Karpas-422 (cell line): ENCODE data around the gene ACOT8. TPM values are rescaled to one million over a fixed set of nuclear protein-coding genes. Genes with fewer than 3 reads are reported as not detected.

ENCODE experiments used
- DNase-seq: peaks from one replicate; pipeline ENCODE4 v3.0.0-alpha.2; 2015
- H2AFZ ChIP-seq: fragments of 200-600 bp; sonication (generic); 2 replicates; pipeline ENCODE4 v1.6.1; 2014; ENCODE audit warnings: antibody characterized with exemption, low read length, mixed read lengths
- H3K27ac ChIP-seq: fragments of 200-600 bp; sonication (generic); 2 replicates; pipeline ENCODE4 v1.5.1; 2014; ENCODE audit warnings: mild to moderate bottlenecking, low read length, moderate library complexity
- H3K27me3 ChIP-seq: fragments of 200-600 bp; sonication (generic); 2 replicates; pipeline ENCODE4 v1.6.1; 2014; ENCODE audit warnings: low read length, mixed read lengths
- H3K36me3 ChIP-seq: fragments of 200-600 bp; sonication (generic); 2 replicates; pipeline ENCODE4 v1.6.1; 2014; ENCODE audit warnings: low read length, mixed read lengths; ENCODE audit not compliant: insufficient read depth
- H3K4me1 ChIP-seq: fragments of 200-600 bp; sonication (generic); 2 replicates; pipeline ENCODE4 v1.6.1; 2014; ENCODE audit warnings: mild to moderate bottlenecking, low read length, mixed read lengths
- H3K4me2 ChIP-seq: fragments of 200-600 bp; sonication (generic); 2 replicates; pipeline ENCODE4 v1.6.1; 2014; ENCODE audit warnings: low read length, low read depth, mild to moderate bottlenecking; ENCODE audit not compliant: poor library complexity, severe bottlenecking
- H3K4me3 ChIP-seq: fragments of 200-600 bp; sonication (generic); 2 replicates; pipeline ENCODE4 v1.5.1; 2014; ENCODE audit warnings: mild to moderate bottlenecking, antibody characterized with exemption, low read length, mixed read lengths
- H3K79me2 ChIP-seq: fragments of 200-600 bp; sonication (generic); 2 replicates; pipeline ENCODE4 v1.6.1; 2014; ENCODE audit warnings: mild to moderate bottlenecking, low read length, mixed read lengths
- H3K9ac ChIP-seq: fragments of 200-600 bp; sonication (generic); 2 replicates; pipeline ENCODE4 v1.6.0; 2014; ENCODE audit warnings: low read length
- H3K9me2 ChIP-seq: fragments of 200-600 bp; sonication (generic), shearing (Covaris generic); replicated peaks from 2 replicates; pipeline ENCODE4 v1.6.0; 2014; ENCODE audit warnings: mild to moderate bottlenecking, low read length, moderate library complexity; ENCODE audit not compliant: insufficient read depth
- H3K9me3 ChIP-seq: fragments of 300-700, 200-600 bp; sonication (generic); 2 replicates; pipeline ENCODE4 v1.6.1; 2014; ENCODE audit warnings: low read length, mixed read lengths
- H4K20me1 ChIP-seq: fragments of 200-600 bp; sonication (generic); 2 replicates; pipeline ENCODE4 v1.6.1; 2014; ENCODE audit warnings: mild to moderate bottlenecking, antibody characterized with exemption, low read length, low read depth; ENCODE audit not compliant: insufficient read depth
- total RNA-seq: library from RNA; depleted of rRNA; stranded (reverse); fragments of >200 nt; shearing (Covaris generic); gene quantifications from 2 replicates; pipeline ENCODE4 v1.2.3, GENCODE V29; 2014; ENCODE audit warnings: low replicate concordance

The ACOT8 gene
- total RNA-seq, 1 experiment from 2014 or later, result 93.7 TPM

DNA sequence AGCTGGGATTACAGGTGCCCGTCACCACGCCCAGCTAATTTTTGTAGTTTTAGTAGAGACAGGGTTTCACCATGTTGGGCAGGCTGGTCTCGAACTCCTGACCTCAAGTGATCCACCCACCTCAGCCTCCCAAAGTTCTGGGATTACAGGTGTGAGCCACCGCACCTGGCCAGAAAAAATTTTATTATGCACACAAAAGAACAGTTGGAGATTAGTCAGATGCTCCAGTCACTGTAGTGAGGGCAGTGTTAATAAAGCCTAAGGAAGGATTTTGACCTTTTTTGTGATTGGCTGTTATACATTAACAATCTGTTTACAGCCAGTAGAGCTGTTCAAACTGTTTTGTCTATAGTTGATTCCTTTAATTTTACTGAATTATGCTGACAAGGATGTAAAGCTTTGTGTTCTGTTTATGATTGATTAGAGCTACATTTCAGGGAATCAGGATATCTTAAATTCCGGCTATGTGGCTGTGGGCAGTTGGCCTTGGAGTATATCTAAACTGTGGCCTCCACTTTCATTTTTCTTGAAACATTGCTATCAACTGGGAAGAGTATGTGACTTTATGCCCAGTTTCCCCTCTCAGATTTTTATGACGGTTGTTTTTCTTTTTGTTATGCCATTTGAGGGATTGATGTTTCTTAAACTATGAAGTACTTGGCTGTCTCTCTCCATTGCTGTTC is 10.1 kb upstream of the ACOT8 start:
- Histone ChIP-seq H3K27ac (no peak overlapping the region), H3K27me3 (no peaks in the 10 kb centered on the region), H3K4me3 (no peak overlapping the region), H4K20me1 (no peaks in the 10 kb centered on the region), H2AFZ (no peak overlapping the region), H3K9ac (no peak overlapping the region), H3K79me2 (peaks cover 10% of the 10 kb centered on the region; the same call in 1 of the 2 replicates), H3K9me3 (no peaks in the 10 kb centered on the region), H3K36me3 (no peaks in the 10 kb centered on the region), H3K9me2 (no peaks in the 10 kb centered on the region), H3K4me2 (no peak overlapping the region), H3K4me1 (no peaks in the 10 kb centered on the region)
- DNase-seq, result no peak

DNA sequence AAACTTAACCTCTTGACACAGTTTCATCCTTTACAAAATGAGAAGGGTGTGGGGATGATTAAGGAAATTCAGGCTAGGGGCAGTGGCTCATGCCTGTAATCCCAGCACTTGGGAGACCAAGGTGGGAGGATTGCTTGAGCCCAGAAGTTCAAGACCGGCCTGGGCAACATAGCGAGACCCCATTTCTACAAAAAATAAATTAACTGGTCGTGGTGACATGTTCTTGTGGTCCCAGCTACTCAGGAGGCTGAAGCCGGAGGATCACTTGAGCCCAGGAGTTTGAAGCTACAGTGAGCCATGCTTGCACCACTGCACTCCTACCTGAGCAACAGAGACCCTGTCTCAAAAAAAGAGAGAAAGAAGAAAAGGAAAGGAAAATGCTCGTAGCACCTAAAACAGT is 9.3 kb upstream of the ACOT8 start:
- Histone ChIP-seq H3K36me3 (no peaks in the 10 kb centered on the region), H4K20me1 (no peaks in the 10 kb centered on the region)

DNA sequence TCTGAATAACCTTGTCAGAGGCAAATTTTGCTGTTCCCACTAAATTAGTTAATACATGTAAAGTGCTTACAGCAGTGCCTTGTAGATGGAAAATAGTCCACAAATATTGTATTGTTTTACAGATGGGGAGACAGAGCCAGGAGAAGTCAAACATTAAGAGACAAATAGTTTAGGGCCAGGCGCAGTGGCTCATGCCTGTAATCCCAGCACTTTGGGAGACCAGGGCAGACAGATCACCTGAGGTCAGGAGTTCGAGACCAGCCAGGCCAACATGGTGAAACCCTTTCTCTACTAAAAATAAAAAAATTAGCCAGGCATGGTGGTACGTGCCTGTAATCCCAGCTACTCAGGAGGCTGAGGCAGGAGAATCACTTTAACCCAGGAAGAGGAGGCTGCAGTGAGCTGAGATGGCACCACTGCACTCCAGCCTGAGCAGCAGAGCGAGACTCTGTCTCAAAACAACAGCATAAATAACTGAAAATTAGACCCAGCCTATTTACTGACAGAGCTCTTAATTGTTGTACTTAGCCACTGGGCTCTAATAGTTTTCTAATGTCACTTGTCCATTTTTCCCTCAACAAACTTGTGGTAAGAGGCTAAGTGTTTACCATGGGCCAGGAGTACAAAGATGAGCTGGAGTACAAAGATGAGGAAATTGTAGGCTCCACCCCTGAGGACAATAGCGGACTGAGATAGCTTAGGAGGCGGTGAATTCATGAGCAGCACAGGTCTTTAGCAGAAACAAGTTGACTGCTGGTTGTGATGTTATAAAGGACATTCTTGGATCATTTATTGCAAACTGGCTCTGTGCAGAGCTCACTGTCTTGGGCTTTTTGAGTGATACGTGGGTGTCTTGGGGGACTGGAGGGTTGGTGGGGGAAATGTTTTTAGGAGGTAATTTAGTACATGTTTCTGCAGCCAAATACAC is 6.6 kb upstream of the ACOT8 start:
- Histone ChIP-seq H4K20me1 (no peaks in the 10 kb centered on the region), H3K4me2 (no peak overlapping the region), H3K27me3 (no peaks in the 10 kb centered on the region), H3K9me2 (no peaks in the 10 kb centered on the region), H2AFZ (no peak overlapping the region), H3K9me3 (no peaks in the 10 kb centered on the region), H3K9ac (no peak overlapping the region), H3K27ac (no peak overlapping the region), H3K36me3 (no peaks in the 10 kb centered on the region), H3K4me3 (no peak overlapping the region), H3K79me2 (peaks cover 21% of the 10 kb centered on the region), H3K4me1 (peaks cover 4% of the 10 kb centered on the region)
- no peak for DNase-seq

More for the DNA sequence above, 9.3 kb upstream of the ACOT8 start:
- DNase-seq, result no peak
- Histone ChIP-seq H3K4me1 (no peaks in the 10 kb centered on the region), H3K9ac (no peak overlapping the region), H3K4me3 (no peak overlapping the region), H2AFZ (no peak overlapping the region), H3K27ac (no peak overlapping the region), H3K4me2 (no peak overlapping the region), H3K27me3 (no peaks in the 10 kb centered on the region), H3K79me2 (peaks cover 10% of the 10 kb centered on the region; the same call in 1 of the 2 replicates), H3K9me3 (no peaks in the 10 kb centered on the region), H3K9me2 (no peaks in the 10 kb centered on the region)

DNA sequence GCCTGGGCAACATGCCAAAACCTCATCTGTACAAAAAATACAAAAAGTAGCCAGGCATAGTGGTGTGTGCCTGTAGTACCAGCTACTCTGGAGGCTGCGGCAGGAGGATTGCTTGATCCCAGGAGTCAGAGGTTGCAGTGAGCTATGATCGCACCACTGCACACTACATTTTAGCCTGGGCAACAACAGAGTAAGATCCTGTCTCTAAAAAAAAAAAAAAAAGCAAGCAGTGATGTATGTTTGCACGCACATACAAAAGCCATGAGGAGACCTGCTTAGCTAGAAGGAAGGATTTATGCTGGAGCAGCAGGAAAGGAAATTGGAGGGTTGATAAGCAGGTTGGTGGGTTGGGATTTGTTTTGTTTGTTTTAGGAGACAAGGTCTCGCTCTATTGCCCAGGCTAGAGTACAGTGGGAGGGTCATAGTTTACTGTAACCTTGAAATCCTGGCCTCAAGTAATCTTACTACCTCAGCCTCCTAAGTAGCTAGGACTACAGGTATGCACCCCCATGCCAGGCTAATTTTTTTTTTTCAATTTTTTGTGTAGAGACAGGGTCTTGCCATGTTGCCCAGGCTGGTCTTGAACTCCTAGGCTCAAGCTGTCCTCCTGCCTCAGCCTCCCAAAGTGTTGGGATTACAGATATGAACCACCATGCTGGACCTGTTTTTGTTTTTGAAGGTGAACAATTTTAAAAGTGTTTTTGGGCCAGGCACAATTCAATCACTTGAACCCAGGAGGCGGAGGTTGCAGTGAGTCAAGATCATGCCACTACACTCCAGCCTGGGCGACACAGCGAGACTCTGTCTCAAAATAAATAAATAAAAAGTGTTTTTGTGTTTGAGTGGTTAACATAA is 4.3 kb upstream of the ACOT8 start:
- peaks cover 14% of the 10 kb centered on the region for H3K4me1 ChIP-seq
- no peaks in the 10 kb centered on the region for H3K36me3 ChIP-seq
- H3K79me2 ChIP-seq, result peaks cover 34% of the 10 kb centered on the region
- H3K27me3 ChIP-seq, result no peaks in the 10 kb centered on the region
- no peak overlapping the region for H3K4me2 ChIP-seq
- H4K20me1 ChIP-seq, result no peaks in the 10 kb centered on the region
- no peaks in the 10 kb centered on the region for H3K9me3 ChIP-seq
- no peak overlapping the region for H3K27ac ChIP-seq
- no peaks in the 10 kb centered on the region for H3K9me2 ChIP-seq
- H2AFZ ChIP-seq, result no peak overlapping the region
- H3K9ac ChIP-seq, result no peak overlapping the region
- no peak overlapping the region for H3K4me3 ChIP-seq
- no peak for DNase-seq

DNA sequence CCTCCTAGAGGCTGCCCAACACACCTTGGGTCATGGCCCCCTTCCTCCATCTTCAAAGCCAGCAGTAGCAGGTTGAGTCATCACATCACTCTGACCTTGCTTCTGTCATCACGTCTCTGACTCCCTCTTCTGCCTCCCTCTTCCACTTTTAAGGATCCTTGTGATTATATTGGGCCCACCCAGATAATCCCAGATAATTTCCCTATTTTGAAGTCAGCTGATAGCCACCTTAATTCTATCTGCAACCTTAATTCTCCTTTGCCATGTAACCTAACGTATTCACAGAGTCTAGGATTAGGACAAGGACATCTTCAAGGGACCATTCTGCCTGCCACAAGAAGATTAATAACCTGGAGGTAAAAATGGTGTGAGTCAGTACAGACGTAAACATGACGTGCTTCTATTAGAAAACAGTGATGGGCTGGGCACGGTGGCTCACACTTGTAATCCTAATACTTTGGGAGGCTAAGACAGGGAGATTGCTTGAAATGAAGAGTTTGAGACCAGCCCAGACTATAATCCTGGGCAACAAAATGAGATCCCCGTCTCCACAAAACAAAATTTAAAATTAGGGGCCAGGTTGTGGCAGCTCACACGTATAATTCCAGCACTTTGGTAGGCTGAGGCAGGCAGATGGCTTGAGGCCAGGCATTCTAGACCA is 3.5 kb upstream of the ACOT8 start:
- no peak overlapping the region for H3K4me2 ChIP-seq

GRCh38 chr20:45859916-45860315 is 2.7 kb upstream of the ACOT8 start:
- no peak overlapping the region for H3K4me3 ChIP-seq
- no peaks in the 10 kb centered on the region for H3K9me2 ChIP-seq
- H3K27me3 ChIP-seq, result no peaks in the 10 kb centered on the region
- no peak overlapping the region for H3K27ac ChIP-seq
- H2AFZ ChIP-seq, result no peak overlapping the region
- 0 out of 2 replicates have a peak, but pooled peaks cover 1% of the 10 kb centered on the region for H3K36me3 ChIP-seq
- H3K4me2 ChIP-seq, result no peak overlapping the region
- peaks cover 22% of the 10 kb centered on the region for H3K4me1 ChIP-seq
- no peaks in the 10 kb centered on the region for H3K9me3 ChIP-seq
- no peak for DNase-seq
- H4K20me1 ChIP-seq, result no peaks in the 10 kb centered on the region
- H3K79me2 ChIP-seq, result peaks cover 48% of the 10 kb centered on the region
- no peak overlapping the region for H3K9ac ChIP-seq

More for the DNA sequence above, 3.5 kb upstream of the ACOT8 start:
- Histone ChIP-seq H3K36me3 (no peaks in the 10 kb centered on the region), H3K9me3 (no peaks in the 10 kb centered on the region), H3K79me2 (peaks cover 42% of the 10 kb centered on the region), H3K9ac (no peak overlapping the region), H3K4me3 (no peak overlapping the region), H4K20me1 (no peaks in the 10 kb centered on the region), H3K9me2 (no peaks in the 10 kb centered on the region), H3K27ac (no peak overlapping the region), H2AFZ (no peak overlapping the region), H3K4me1 (peaks cover 22% of the 10 kb centered on the region), H3K27me3 (no peaks in the 10 kb centered on the region)
- no peak for DNase-seq

- no peaks in the 10 kb centered on the region for H4K20me1 ChIP-seq
- H3K9me2 ChIP-seq, result no peaks in the 10 kb centered on the region
- peak overlapping the region; percentile 77 for H3K4me3 ChIP-seq
- H3K27me3 ChIP-seq, result no peaks in the 10 kb centered on the region
- H2AFZ ChIP-seq, result peak overlapping the region; percentile 96
- H3K27ac ChIP-seq, result peak overlapping the region; percentile 76
- H3K4me1 ChIP-seq, result peaks cover 22% of the 10 kb centered on the region
- no peaks in the 10 kb centered on the region for H3K9me3 ChIP-seq
- peak; percentile 83 for DNase-seq
- peak overlapping the region; percentile 99 for H3K4me2 ChIP-seq
- peaks cover 47% of the 10 kb centered on the region for H3K79me2 ChIP-seq
- 0 out of 2 replicates have a peak, but pooled peaks cover 3% of the 10 kb centered on the region for H3K36me3 ChIP-seq
- H3K9ac ChIP-seq, result peak overlapping the region; percentile 91
Observed at GRCh38 chr20:45857882-45858216, 657 bp upstream of the ACOT8 start.
